ENCODE measurements around the gene DAPK2. TPM values are rescaled to one million over a fixed set of nuclear protein-coding genes. Genes with fewer than 3 reads are reported as not detected.

Gene DAPK2
- total RNA-seq, 1 experiment from 2014 or later: 1.4 TPM

DNA sequence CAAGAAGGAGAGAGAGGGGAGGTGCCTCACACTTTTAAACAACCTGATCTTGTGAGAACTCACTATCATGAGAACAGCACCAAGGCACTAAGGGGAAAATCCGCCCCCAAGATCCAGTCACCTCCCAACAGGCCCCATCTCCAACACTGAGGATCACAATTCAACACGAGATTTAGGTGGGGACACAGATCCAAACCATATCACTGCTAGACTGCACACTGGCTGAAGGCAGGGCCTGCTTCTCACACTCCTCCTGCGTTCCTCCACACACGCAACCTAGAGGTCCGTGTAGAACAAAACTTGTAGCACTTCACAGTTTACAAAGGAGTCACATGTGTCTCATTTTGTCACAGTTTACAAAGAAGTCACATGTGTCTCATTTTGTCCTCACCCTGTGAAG lies 97.8 kb downstream of the DAPK2 start:
- H3K27ac Mint-ChIP-seq (ENCODE audit: unreplicated experiment): no peak overlapping the region
- TF ChIP-seq, protein P1, sequence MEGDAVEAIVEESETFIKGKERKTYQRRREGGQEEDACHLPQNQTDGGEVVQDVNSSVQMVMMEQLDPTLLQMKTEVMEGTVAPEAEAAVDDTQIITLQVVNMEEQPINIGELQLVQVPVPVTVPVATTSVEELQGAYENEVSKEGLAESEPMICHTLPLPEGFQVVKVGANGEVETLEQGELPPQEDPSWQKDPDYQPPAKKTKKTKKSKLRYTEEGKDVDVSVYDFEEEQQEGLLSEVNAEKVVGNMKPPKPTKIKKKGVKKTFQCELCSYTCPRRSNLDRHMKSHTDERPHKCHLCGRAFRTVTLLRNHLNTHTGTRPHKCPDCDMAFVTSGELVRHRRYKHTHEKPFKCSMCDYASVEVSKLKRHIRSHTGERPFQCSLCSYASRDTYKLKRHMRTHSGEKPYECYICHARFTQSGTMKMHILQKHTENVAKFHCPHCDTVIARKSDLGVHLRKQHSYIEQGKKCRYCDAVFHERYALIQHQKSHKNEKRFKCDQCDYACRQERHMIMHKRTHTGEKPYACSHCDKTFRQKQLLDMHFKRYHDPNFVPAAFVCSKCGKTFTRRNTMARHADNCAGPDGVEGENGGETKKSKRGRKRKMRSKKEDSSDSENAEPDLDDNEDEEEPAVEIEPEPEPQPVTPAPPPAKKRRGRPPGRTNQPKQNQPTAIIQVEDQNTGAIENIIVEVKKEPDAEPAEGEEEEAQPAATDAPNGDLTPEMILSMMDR (IDR thresholded peaks at IDR 0.05; ENCODE audit: insufficient read depth in 1 of 2, low read depth in 1 of 2, low read length in 1 of 2, severe bottlenecking in 1 of 2, unreplicated experiment in 1 of 2): no peak
- 0 out of 2 replicates have a peak, but pooled peaks cover 3% of the 10 kb centered on the region for H3K4me1 ChIP-seq
- POLR2A ChIA-PET: interaction anchor here (0.6 kb wide), 1 partner anchor 90 kb away, joined by 15 read pairs; no protein-coding TSS in a partner anchor
- CTCF ChIA-PET: no interaction called here
- H3K9me3 Mint-ChIP-seq (ENCODE audit: unreplicated experiment): no peaks in the 10 kb centered on the region
- no peak for DNase-seq
- intact Hi-C loops (cut with micrococcal nuclease; ENCODE audit: unreplicated experiment): no loop called here
- H3K9me3 ChIP-seq: no peaks in the 10 kb centered on the region
- no peaks in the 10 kb centered on the region for H3K36me3 Mint-ChIP-seq (ENCODE audit: insufficient read depth, unreplicated experiment)
- peaks cover 5% of the 10 kb centered on the region for H3K4me1 Mint-ChIP-seq (ENCODE audit: low read depth, unreplicated experiment)
- no peaks in the 10 kb centered on the region for H3K36me3 ChIP-seq (ENCODE audit: control insufficient read depth, insufficient read depth, low read length)
- no TSS peak for BruUV-seq (replicated peaks)
- H3K4me3 ChIP-seq (ENCODE audit: low read depth, low read length): no peak overlapping the region
- no peaks in the 10 kb centered on the region for H3K27me3 ChIP-seq (replicated peaks; ENCODE audit: control insufficient read depth, insufficient read depth, low read length)
- no peaks in the 10 kb centered on the region for H3K27me3 Mint-ChIP-seq (ENCODE audit: insufficient read depth, unreplicated experiment)
- H3K4me3 Mint-ChIP-seq (ENCODE audit: unreplicated experiment): no peak overlapping the region

DNA sequence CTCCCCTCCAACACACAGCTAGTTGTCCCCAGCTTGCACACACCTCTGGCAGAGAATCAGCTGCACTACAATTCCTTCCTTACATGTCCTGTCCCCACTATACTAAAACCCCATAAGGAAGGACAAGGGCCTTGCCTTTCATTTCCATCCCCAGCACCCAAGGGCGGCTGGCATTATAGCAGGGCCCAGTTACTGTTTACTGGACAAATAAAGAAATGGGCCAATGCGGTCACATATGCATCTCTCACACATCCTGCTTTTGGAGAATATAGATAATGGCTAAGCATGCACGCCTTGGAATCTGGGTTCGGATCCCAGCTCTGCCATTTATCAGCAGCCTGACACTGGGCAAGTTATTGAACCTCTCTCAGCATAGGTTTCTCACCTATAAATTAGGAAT lies 99.1 kb downstream of the DAPK2 start:
- H3K27me3 Mint-ChIP-seq (ENCODE audit: insufficient read depth, unreplicated experiment): no peaks in the 10 kb centered on the region
- CTCF ChIA-PET: interaction anchor here (0.8 kb wide), 1 partner anchor 99 kb away, joined by 3 read pairs; the partner anchor contains the start of gene DAPK2
- Histone ChIP-seq H3K4me1 (0 out of 2 replicates have a peak, but pooled peaks cover 3% of the 10 kb centered on the region), H3K36me3 (ENCODE audit: control insufficient read depth, insufficient read depth, low read length) (no peaks in the 10 kb centered on the region), H3K27me3 (replicated peaks; ENCODE audit: control insufficient read depth, insufficient read depth, low read length) (no peaks in the 10 kb centered on the region), H3K4me3 (ENCODE audit: low read depth, low read length) (no peak overlapping the region), H3K9me3 (no peaks in the 10 kb centered on the region)
- H3K9me3 Mint-ChIP-seq (ENCODE audit: unreplicated experiment): no peaks in the 10 kb centered on the region
- BruUV-seq (replicated peaks): no TSS peak
- H3K36me3 Mint-ChIP-seq (ENCODE audit: insufficient read depth, unreplicated experiment): no peaks in the 10 kb centered on the region
- DNase-seq: no peak
- POLR2A ChIA-PET: no interaction called here
- H3K4me1 Mint-ChIP-seq (ENCODE audit: low read depth, unreplicated experiment): peaks cover 5% of the 10 kb centered on the region
- H3K4me3 Mint-ChIP-seq (ENCODE audit: unreplicated experiment): no peak overlapping the region
- intact Hi-C loops (cut with micrococcal nuclease; ENCODE audit: unreplicated experiment): no loop called here
- TF ChIP-seq, protein P1 (IDR thresholded peaks at IDR 0.05; ENCODE audit: insufficient read depth in 1 of 2, low read depth in 1 of 2, low read length in 1 of 2, severe bottlenecking in 1 of 2, unreplicated experiment in 1 of 2): no peak
- H3K27ac Mint-ChIP-seq (ENCODE audit: unreplicated experiment): no peak overlapping the region

DNA sequence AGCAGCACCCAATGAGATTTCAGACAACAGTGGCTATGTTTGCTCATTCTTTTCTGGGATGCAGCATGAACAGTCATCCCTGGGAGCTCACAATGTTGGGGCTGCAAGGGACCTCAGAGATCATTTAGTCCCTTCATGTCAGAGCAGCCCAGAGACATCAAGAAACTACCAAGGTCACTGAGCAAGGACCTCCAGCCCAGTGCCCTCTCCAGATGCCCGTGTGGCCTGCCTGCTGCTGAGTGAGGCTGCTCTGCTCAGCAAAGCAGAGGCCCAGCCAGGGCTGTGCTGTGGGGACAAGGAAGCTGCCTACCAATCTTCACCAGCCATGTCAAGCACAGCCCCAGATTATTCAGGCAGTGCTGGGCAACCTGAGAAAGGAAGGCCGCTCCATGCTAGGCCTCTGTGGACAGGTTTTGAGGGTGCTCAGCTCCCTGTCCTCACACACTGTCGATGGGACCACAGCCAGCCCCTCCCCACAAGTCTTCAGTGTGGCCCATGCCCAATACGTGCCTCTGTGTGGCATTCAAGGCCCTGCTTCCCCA lies 99.7 kb downstream of the DAPK2 start:
- peaks cover 5% of the 10 kb centered on the region for H3K4me1 Mint-ChIP-seq (ENCODE audit: low read depth, unreplicated experiment)
- Histone ChIP-seq H3K9me3 (no peaks in the 10 kb centered on the region), H3K27me3 (replicated peaks; ENCODE audit: control insufficient read depth, insufficient read depth, low read length) (no peaks in the 10 kb centered on the region), H3K36me3 (ENCODE audit: control insufficient read depth, insufficient read depth, low read length) (no peaks in the 10 kb centered on the region), H3K4me3 (ENCODE audit: low read depth, low read length) (no peak overlapping the region), H3K4me1 (0 out of 2 replicates have a peak, but pooled peaks cover 3% of the 10 kb centered on the region)
- POLR2A ChIA-PET: no interaction called here
- H3K27me3 Mint-ChIP-seq (ENCODE audit: insufficient read depth, unreplicated experiment): no peaks in the 10 kb centered on the region
- H3K4me3 Mint-ChIP-seq (ENCODE audit: unreplicated experiment): no peak overlapping the region
- no peaks in the 10 kb centered on the region for H3K36me3 Mint-ChIP-seq (ENCODE audit: insufficient read depth, unreplicated experiment)
- no TSS peak for BruUV-seq (replicated peaks)
- TF ChIP-seq, protein P1 (IDR thresholded peaks at IDR 0.05; ENCODE audit: insufficient read depth in 1 of 2, low read depth in 1 of 2, low read length in 1 of 2, severe bottlenecking in 1 of 2, unreplicated experiment in 1 of 2): no peak
- CTCF ChIA-PET: interaction anchor here (0.8 kb wide), 1 partner anchor 100 kb away, joined by 3 read pairs; the partner anchor contains the start of gene DAPK2
- H3K9me3 Mint-ChIP-seq (ENCODE audit: unreplicated experiment): no peaks in the 10 kb centered on the region
- DNase-seq: no peak
- no peak overlapping the region for H3K27ac Mint-ChIP-seq (ENCODE audit: unreplicated experiment)
- intact Hi-C loops (cut with micrococcal nuclease; ENCODE audit: unreplicated experiment): no loop called here
